GM18867 (cell line): Measurements from ENCODE around the gene MST1.

ENCODE experiments used
- ATAC-seq: cut with Tn5 transposase; IDR thresholded peaks from one replicate; pipeline ENCODE4 v1.9.1; 2021; ENCODE audit warnings: mild to moderate bottlenecking, moderate library complexity; ENCODE audit not compliant: unreplicated experiment

The MST1 gene

GRCh38 chr3:49718858-49719213 lies 29.6 kb upstream of the MST1 start:
- no peak for ATAC-seq

GRCh38 chr3:49717959-49718857 lies 28.9 kb upstream of the MST1 start:
- no peak for ATAC-seq

GRCh38 chr3:49717211-49717958 lies 28.1 kb upstream of the MST1 start:
- ATAC-seq: no peak

GRCh38 chr3:49716691-49717210 lies 27.5 kb upstream of the MST1 start:
- no peak for ATAC-seq

- no peak for ATAC-seq
Observed at GRCh38 chr3:49716169-49716568, 26.9 kb upstream of the MST1 start.

DNA sequence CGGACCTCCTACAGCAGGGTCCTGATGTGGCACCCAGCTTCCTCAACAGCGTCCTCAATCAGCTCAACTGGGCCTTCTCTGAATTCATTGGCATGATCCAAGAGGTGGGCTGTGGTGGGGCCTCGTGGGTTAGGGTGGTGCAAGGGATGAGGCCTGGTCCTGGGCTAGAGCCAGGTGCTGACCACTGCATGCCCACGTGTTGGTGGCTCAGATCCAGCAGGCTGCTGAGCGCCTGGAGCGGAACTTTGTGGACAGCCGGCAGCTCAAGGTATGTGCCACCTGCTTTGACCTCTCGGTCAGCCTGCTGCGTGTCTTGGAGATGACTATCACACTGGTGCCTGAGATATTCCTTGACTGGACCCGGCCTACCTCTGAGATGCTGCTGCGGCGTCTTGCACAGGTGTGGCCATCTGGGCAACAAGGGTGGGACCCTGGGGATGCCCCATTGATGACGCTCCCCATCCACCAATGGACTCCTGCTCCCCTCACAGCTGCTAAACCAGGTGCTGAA lies 26.4 kb upstream of the MST1 start:
- ATAC-seq: no peak

DNA sequence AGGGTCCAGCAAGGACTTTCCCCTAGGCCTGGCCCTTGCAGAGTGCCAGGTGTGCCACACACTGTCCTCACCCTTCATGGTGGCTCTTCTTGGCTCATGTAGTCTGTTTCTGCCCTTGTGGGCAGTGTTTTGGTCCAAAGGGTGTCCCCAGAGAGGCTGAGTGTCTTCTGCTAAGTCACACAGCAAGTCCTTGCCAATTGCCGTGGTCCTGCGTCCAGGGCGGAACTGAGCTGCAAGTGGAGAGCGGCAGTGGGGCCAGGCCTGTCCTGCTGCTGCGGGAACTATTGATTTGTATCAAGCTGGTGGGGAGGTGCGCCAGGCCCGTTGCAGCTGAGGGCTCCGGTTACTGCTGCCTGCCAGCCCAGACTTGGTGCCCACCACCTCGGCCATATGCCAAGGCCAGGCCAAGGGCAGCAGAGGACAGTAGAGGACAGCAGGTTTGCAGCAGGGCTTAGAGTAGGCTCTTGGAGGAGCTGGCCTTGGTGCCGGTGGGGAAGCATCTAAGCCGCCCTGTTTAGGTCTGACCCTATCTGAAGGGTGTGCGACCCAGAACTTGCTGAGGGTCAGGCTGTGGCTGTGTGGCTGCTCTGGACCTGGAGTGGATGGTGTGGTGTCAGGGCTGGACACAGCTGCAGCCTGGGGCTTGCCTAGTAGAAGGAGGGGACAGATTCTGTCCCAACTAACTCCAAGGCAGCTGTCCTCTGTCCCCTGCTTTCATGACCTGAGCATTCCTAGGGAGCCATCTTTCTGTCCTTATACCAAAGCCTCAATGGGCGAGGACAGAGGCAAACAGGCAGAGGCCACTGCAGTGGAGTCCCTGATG lies 25.7 kb upstream of the MST1 start:
- no peak for ATAC-seq

GRCh38 chr3:49713336-49714105 lies 24.2 kb upstream of the MST1 start:
- no peak for ATAC-seq

DNA sequence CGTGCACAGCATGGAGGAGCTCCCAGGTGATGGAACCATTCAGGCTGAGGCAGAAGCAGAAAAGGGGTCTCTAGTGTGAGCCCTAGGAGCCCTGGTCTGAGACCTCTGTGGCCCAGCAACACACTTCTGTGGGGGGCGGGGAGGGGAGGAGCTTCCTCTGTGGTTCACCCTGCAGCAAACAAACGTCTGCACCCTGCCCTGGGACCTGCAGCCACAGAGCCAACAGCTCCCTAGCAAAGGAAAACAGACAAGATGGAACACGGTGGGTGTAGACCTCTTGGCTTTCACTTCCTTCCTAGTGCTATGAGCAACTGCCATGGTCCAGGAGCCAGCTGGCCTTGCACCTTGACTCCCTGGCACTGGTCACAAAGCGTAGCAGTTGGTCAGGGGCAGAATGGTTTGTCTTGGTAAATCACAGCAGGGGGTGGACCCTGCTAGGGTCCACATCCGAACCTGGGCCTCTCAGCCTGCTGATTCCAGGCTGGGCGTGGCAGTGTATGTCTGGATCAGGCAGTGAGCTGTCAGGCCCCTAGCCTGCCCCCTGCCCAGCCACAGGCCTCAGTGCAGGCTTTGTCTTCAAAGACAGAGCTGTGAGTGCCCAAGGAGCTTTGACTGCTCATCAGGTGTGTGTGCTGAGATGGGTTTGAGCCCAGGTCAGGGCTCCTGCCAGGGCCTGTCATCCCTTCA lies 23.5 kb upstream of the MST1 start:
- ATAC-seq: no peak

DNA sequence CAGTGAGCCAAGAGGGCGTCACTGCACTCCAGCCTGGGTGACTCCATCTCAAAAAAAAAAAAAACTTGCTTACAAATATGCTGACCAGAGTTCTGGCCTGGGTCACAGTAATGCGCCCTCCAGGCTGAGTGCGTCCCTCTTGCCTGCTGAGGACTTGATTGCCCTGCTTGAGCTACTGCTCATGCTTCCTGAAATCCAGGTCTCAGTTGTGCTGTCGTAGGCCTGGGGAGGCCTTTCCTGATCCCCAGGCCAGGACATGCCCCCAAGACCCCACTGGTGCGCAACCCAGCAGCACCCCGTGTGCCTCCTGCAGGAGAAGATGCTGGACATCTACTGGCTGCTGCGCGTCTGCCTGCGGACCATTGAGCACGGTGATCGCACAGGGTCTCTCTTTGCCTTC lies 22.9 kb upstream of the MST1 start:
- ATAC-seq: no peak

- ATAC-seq: no peak
Observed at GRCh38 chr3:49711489-49711888, 22.2 kb upstream of the MST1 start.

DNA sequence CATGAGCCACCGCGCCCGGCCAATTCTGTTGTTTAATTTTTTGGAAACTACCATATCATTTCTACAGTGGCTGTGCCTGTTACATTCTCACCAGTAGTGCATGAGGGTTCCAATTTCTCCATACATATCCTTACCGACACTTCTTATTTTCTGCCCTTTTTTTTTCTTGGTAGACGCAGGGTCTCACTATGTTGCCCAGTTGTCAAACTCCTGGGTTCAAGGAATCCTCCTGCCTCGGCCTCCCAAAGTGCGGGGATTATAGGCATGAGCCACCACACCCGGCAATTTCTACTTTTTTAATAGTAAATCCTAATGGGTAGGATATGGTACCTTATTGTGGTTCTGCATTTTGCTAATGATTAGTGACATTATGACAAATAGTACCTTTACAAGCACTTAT lies 20.6 kb upstream of the MST1 start:
- no peak for ATAC-seq

GRCh38 chr3:49707113-49707480 lies 17.8 kb upstream of the MST1 start:
- no peak for ATAC-seq

DNA sequence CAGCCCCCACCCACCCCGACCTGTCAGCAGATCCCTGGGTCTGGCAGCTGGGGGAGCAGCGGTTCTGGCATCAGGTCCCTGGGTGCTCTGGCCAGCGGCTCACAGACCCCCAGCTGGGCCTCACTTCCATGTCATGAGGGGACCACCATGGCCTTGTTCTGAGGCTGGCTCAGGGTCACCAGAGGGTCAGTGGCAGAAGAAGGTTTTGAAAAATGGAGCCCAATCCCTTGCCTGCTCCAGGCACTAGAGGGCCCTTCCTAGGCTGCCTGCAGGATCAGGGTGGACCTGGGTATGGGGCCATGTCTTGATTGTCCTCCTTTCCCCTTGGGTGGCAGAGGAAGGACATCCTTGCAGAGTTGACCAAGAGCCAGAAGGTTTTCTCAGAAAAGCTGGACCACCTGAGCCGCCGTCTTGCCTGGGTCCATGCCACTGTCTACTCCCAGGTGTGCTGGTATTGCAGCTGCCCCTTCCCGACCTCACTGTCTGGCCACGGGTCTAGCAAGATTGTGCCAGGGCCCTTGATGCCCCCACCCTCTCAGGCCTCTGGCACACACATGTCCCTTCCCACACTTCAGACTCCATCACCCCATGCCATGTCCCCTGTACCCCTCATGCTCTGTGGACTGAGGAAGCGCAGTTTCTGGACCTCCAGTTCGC lies 17.3 kb upstream of the MST1 start:
- no peak for ATAC-seq

- no peak for ATAC-seq
Observed at GRCh38 chr3:49705390-49705960, 16.2 kb upstream of the MST1 start.

GRCh38 chr3:49704629-49705028 lies 15.4 kb upstream of the MST1 start:
- no peak for ATAC-seq

- ATAC-seq: no peak
Observed at GRCh38 chr3:49703956-49704355, 14.7 kb upstream of the MST1 start.

DNA sequence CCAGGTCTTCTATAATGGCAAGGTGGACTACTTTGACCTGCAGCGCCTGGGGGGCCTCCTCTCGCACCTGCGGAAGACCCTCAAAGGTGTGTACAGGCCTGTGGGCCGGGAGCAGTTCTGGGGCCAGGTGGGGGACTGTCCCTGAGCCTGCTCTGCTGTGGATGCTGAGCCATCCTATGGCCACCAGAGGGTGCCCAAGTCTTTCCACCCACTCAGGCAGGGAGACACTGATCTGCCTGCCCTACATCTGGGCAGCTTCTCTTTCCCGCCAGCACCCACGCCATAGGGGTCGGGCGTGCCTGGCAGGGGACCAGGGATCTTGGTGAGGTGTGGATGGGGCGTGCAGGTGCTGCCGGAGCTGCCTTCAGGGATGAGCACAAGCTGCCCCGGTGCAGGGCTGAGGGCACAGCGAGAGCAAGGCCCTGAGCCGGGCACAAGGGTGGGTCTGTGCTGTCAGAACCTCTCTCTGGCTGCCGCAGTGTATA lies 14.2 kb upstream of the MST1 start:
- ATAC-seq: peak; percentile 71

DNA sequence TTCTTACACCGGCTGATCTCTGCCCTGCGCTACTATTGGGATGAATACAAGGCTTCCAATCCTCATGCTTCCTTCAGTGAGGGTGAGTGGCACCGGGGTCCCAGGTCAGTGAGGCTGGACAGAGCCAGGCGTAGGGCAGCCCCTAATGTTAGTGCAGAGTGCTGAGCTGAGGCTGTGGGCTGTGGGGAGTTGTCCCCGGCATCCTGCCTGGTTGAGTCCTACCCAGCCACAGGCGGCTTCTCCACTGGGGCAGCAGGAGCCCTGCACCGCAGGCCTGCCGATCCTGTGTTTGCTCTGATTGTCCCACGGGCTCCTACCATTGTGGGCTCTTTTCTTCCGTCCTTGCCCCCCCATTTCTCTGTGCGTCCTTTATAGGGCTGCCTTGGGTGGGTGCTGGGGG lies 13.4 kb upstream of the MST1 start:
- no peak for ATAC-seq
